HG03354 (cell line): ENCODE measurements around the gene PSMD1.
"Not testable (repeated sequence)": the region's sequence is repeated elsewhere in the genome, so short reads cannot be mapped to it uniquely, and the experiment has no call there.

Experiments
- ATAC-seq: cut with Tn5 transposase; IDR thresholded peaks from one replicate; pipeline ENCODE4 v1.9.1; 2021; ENCODE audit warnings: mild to moderate bottlenecking; ENCODE audit not compliant: unreplicated experiment, poor library complexity, severe bottlenecking

The PSMD1 gene

GRCh38 chr2:231050018-231050901 lies 6.4 kb upstream of the PSMD1 start:
- no peak for ATAC-seq

DNA sequence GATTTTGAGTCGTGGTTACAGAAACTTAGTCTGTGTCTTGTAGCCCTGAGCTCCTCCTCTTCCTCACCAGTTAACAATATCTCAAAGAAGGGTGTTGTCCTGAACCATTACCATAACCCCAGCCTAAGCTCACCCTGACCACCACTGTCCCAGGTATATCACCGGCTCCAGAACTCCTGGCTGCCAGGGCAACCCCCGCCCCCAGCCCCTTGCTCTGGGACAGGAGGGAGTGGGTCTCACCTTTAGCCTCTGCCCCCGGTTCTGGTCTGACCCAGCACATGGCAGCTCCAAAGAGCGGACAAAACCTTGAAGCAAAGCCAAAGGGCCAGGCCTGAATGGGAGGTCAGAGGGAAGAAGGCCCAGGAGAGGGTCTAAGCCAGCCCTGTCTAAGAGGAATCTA lies 5.6 kb upstream of the PSMD1 start:
- no peak for ATAC-seq

- ATAC-seq, result peak; percentile 67
Measured at GRCh38 chr2:231052494-231053451, 3.9 kb upstream of the PSMD1 start.

DNA sequence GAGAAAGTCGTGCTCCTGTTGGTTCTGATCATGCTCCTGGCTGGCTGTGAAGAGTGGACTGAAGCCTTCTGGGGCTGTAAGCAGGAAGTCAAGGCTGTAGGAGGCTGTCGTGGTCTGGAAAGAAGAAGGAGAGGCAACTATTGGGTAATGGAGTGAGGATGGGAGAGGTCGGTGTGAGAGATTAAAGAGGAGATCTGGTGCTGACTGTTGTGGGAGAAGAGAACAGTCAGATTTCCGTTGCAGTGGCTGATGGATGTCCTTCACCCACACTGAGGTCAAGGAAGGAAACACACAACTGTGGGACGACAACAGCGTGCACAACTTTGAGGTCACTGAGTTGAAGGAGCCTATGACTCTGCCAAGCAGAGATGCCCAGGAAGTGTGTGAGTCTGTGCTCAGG lies 2.8 kb upstream of the PSMD1 start:
- ATAC-seq, result no peak

GRCh38 chr2:231057590-231057989 lies 923 bp downstream of the PSMD1 start:
- ATAC-seq, result no peak

- ATAC-seq, result no peak
Measured at GRCh38 chr2:231058761-231059550, 2.3 kb downstream of the PSMD1 start.

GRCh38 chr2:231059756-231060155 lies 3.1 kb downstream of the PSMD1 start:
- no peak for ATAC-seq

DNA sequence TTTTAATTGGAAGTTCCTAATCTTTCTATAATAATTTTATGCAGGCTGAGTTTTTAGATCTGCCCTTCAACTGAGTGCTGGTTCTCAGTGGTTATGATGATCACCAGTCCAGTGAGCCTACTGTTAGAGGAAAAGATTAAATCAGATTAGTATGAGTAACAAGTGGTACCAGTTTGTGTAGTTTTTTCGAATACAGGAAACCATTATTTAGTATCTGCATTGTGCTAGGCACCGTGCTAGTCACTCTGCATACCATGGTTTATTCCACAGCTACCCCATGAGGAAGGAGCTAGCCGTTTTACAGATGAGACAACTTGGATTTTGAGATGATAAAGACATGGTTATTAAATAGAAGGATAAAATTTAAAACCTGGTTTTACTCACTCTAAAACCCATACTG lies 6.1 kb downstream of the PSMD1 start:
- no peak for ATAC-seq

DNA sequence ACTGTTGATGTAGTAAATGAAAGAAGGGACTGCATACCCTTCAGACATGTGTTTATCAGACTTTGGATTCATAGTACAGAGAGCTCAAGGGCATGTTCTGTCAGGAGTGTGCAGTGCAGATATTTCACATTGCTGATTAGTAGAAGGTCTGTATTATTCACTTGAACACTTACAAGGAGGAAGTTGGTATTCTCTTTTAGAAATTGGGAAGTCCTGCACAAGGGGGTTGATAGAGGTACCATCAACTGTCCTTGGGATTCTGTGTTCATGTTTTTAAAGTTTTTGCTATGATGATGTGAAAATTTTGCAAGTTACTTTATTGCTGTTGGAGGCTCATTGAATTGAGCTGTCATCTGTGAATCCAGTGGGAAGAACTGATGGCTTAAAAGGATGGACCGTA lies 6.7 kb downstream of the PSMD1 start:
- no peak for ATAC-seq

DNA sequence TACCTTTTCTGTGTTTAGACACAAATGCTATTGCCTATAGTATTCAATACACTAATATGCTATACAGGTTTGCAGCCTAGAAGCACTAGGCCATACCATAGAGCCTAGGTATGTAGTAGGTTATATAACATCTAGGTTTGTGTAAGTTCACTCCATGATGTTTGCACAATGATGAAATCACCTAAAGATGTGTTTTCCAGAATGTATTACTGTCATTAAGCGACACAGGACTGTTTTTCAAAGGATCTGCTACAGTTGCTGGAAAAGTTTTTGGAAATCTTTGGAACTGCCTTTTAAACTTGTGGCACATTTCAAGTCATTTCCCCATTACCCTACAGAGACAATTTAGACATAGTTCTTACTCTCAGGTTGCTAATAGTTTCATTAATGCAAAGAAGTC lies 9.3 kb downstream of the PSMD1 start:
- ATAC-seq, result no peak

GRCh38 chr2:231067531-231067930 lies 10.9 kb downstream of the PSMD1 start:
- not testable (repeated sequence) for ATAC-seq

DNA sequence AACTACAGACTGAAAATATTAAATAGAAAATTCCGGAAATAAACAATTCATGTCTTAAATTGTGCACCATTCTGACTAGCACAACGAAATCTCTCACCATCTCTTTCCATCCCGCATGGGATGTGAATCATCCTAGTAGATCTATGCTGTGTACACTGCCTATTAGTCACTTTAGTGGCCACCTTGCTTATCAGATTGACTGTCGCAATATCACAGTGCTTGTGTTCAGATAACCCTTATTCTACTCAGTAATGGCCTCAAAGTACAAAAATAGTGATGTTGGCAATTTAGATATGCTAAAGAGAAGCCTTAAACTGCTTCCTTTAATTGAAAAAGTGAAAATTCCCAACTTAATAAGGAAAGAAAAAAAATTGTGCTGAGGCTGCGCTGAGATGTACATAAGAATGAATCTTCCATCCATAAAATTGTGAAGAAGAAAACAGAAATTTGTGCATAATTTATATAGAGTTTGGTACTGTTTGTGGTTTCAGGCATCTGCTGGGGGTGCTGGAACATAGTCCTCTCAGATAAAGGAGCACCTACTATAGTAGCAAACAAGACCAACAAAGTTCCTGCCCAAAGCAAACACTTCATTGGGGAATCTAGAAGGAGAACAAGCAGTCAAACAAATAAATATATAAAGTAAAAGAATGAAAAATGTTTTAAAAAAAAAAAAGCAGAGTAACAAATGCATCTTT lies 12.0 kb downstream of the PSMD1 start:
- ATAC-seq, result no peak

GRCh38 chr2:231069379-231070054 lies 12.8 kb downstream of the PSMD1 start:
- no peak for ATAC-seq

DNA sequence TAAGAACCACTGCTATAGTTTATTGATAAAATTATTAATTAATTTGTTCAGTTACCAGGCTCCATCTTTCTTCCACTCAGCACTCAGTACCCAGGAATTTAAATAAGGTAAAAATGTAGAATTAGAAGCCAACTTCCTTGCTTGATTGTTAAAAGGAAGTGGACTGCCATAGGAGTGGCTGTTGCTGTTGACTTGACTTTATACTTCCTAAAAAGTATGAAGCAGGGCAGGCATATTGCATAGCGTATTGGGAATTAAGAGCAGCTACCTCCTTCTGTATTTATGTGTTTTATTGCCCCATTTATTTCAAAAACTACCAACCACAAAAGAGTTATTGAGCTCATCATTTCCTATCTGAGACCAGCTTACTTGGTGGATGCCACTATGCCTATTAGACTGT lies 27.9 kb downstream of the PSMD1 start:
- ATAC-seq, result no peak

- ATAC-seq, result no peak
Measured at GRCh38 chr2:231088754-231089153, 32.1 kb downstream of the PSMD1 start.

DNA sequence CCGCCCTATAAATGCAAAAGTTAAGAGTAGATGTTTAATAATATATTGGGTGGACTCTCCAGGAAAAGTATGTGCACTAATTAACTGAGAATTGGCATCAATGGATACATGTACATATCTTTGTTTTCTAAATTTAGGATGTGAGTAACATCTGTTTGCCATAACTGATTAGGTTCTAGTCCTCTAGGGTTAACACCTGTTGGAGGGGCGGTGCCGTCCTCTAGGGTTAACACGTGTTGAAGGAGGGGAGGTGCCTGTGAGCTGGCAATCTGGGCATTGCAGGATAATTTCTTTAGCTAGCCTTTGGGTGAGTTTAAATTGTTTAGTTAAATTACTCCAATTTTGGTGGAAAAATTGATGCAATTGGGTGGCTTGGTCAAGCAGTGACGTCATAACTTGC lies 37.3 kb downstream of the PSMD1 start:
- ATAC-seq, result no peak

- ATAC-seq, result no peak
Measured at GRCh38 chr2:231094736-231095346, 38.2 kb downstream of the PSMD1 start.

DNA sequence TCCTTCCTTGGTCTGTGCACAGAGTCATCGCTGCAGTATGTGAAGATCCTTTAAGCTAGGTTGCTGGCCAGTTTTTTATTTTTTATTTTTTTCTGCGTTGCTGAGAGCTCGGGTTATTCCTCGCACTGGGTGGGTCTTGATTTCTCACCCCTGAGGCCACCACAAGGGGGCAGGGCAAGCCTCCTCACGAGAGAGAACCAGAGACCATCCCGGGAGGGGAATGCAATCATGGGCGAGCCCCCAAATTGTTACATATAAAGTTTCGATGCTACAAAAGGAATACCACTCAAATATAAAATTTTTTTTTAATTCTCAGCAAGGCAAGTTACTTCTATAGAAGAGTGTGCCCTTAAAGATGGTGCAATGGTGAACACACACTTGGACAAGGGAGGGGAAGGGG lies 43.3 kb downstream of the PSMD1 start:
- ATAC-seq, result no peak
